SK-N-SH (cell line): Measurements from ENCODE around the gene DOCK4.

Source experiments
- CTCF ChIP-seq: fragments of 200-600 bp; sonication (generic); IDR thresholded peaks from 2 replicates; pipeline ENCODE4 v1.6.1; 2017; ENCODE audit warnings: antibody characterized with exemption, mild to moderate bottlenecking, moderate library complexity
- EP300 ChIP-seq, 2 experiments: IDR thresholded peaks; 2 replicates each; pipeline versions ENCODE4 v1.4.0 to v1.6.1; 2012; ENCODE audit warnings: borderline replicate concordance in 1 of 2, low read depth in 1 of 2, low read length in 1 of 2
- GATA2 ChIP-seq: sonication (generic); formaldehyde crosslinking; IDR thresholded peaks from 2 replicates; pipeline ENCODE4 v1.5.0; 2020; ENCODE audit warnings: mild to moderate bottlenecking, missing genetic modification reagents
- IRF3 ChIP-seq: fragments of 150-350 bp; IDR thresholded peaks from 2 replicates; pipeline ENCODE4 v1.6.1; 2016; ENCODE audit warnings: mild to moderate bottlenecking, low read depth, low read length
- MAX ChIP-seq: IDR thresholded peaks from 2 replicates; pipeline ENCODE4 v1.4.0; 2012; ENCODE audit warnings: low read depth
- NRF1 ChIP-seq: IDR thresholded peaks from 2 replicates; pipeline ENCODE4 v1.6.1; 2012; ENCODE audit warnings: low read depth, mild to moderate bottlenecking, low read length
- POLR2AphosphoS5 ChIP-seq: IDR thresholded peaks from 2 replicates; pipeline ENCODE4 v1.6.1; 2012; ENCODE audit warnings: low read depth, low read length
- RCOR1 ChIP-seq: fragments of 150-350 bp; IDR thresholded peaks from 2 replicates; pipeline ENCODE4 v1.6.1; 2017; ENCODE audit warnings: antibody characterized with exemption, low read length

GRCh38 chr7:112059675-112060074 is 146.5 kb downstream of the DOCK4 start:
- TF ChIP-seq IRF3 (no peak), CTCF (no peak), POLR2AphosphoS5 (no peak), GATA2 (CRISPR knock-in tag) (no peak), NRF1 (no peak), RCOR1 (no peak), EP300 (IDR thresholded peaks at IDR 0.05; ENCODE audit: borderline replicate concordance in 1 of 2, low read depth in 1 of 2, low read length in 1 of 2) (no peak), MAX (no peak)
